HG03159 (cell line): ENCODE data around the gene KIAA0408.
"Not testable (repeated sequence)": the region's sequence is repeated elsewhere in the genome, so short reads cannot be mapped to it uniquely, and the experiment has no call there.

Experiments
- ATAC-seq: cut with Tn5 transposase; IDR thresholded peaks from one replicate; pipeline ENCODE4 v1.9.1; 2021; ENCODE audit warnings: mild to moderate bottlenecking, moderate library complexity; ENCODE audit not compliant: unreplicated experiment

KIAA0408 gene

DNA sequence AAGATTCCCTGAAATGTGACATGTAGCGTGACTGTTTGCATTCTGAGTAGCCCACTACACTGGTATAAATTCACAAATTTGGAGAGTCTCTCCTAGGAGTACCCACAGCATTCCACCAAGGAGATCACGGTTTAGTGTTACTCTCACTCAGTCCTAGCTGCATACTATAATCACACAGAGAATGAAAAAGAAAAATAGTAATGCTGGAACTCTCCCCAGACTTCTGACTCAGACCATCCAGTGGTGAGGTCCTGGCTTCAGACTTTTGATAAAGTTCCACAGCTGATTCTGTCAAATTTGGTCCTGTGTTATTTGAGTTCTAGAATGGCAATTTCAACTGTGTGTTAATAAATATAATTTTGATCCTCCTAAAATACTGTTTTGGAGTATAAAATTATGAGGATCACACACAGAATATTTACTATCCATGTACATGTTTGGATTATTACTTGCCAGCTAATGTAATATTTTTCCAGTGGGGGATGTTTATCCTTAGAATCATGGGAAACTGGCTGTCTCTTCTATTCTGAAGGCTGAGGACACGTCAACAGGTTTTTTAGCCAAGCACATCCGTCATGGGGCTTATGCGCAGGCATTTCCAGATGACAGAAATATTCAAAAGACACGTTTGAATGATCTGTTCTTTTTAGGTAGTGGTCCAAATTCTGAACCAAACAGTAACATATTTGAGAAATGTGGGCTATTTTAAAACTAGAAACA is 5.1 kb upstream of the KIAA0408 start:
- no peak for ATAC-seq

- ATAC-seq: no peak
Measured at GRCh38 chr6:127463056-127463455, 3.9 kb upstream of the KIAA0408 start.

DNA sequence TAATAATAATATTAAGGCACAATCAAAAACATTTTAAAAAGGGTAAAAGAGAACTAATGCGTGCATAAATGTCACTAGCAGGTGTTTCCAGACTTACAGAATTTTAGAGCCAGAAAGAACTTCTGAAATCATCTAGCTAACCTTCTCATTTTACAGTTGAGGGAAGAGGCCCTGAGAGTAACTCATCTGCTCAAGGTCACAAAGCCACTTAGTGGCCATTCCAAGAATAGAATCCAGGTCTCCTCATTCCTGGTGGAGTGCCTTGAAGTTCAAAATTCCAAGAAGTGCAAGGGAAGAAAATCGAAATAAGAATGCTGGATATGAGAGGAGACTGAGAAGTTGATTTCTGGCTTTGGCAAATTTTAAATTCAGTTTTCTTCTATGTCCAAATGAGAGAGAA is 3.2 kb upstream of the KIAA0408 start:
- ATAC-seq: no peak

DNA sequence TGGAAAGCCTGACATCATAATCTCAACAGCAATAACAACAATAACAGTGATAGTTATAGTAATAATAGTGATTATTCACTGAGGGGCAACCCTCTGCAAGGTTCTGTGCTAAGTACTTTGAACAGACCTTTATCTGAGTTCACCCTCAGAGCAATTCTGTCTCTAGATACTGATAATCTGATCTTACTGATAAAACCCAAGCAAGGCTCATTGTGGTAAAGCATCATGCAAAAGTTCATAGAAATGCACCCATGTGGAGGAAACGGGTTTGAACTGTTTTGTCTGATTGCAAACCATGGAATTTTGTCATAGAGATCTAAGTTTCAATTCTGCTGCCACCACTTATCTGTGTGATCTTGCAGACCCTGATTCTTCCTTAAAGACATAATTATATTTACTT is 1.3 kb upstream of the KIAA0408 start:
- ATAC-seq: no peak

GRCh38 chr6:127458817-127459216 is 372 bp downstream of the KIAA0408 start:
- no peak for ATAC-seq

DNA sequence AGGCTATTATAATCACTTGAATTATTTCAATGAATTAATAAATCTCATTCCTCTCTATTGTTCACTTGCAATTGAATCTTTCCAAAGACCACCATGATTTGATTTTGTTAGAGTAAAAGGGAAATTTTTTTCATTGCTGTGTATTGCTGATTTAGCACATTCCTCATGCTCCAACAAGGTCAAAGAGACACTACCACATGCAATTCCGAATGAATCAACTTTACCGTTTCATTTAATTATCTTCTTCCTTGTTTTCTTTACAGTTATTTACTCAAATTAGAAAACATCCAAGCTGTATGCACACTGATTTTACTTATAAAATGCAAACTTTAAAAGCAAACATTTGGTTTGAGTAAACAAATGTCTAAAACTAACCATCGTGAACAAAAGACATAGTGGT is 967 bp downstream of the KIAA0408 start:
- no peak for ATAC-seq

GRCh38 chr6:127457456-127458064 is 1.6 kb downstream of the KIAA0408 start:
- no peak for ATAC-seq

GRCh38 chr6:127456465-127456864 is 2.7 kb downstream of the KIAA0408 start:
- ATAC-seq: no peak

DNA sequence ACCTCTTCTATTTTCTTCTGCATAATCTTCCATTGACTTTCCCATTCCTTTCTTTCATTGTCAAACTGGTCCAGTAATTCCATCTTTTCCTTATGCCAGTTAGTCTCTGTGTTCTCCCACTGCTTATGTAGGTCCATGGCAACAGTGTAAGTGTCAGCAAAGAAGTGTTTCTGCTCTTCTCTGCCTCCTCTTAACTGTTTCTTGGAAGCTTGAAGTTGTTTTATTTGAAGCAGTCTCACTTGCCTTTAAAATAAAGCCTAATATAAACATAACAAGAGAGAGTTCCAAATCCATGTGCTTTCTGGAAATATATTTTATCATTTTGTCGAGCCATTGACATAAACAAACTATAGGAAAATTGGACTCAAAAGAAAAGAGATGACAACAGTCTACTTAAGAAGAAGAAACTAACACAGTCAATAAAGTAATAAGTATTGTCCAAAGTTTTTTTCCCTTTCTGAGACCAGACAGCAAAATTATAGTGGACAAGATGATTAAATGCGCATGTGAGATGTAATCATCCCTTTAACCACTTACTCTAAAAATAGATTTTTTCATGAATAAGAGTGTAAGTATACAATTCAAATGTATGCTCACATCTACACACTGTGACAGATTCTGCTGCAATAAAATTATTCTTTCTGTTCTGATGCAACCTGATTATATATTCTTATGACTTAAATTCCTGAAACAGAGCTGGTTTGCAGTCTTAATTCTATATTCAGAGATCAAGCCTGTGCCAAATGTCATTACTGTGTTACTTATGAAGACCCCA is 5.2 kb downstream of the KIAA0408 start:
- no peak for ATAC-seq

DNA sequence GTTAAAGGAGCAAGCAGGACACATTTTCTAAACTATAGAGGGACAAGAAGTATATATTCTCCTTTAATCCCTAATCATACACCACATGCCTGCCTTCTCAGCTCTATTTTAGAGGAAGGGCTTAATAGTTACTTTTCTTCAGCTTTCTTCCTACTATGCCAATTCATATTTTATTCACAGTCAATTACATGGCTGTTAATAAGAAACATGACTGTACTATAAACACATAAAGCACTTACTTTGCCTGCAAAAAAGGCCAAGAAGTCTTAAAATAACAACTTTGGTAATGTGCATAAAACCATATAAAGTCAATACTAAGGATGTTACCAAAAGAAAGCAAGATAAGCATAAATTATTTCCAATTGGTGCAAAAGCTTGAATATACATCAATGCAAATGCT is 6.4 kb downstream of the KIAA0408 start:
- no peak for ATAC-seq

- ATAC-seq: no peak
Measured at GRCh38 chr6:127451388-127451787, 7.8 kb downstream of the KIAA0408 start.

GRCh38 chr6:127447780-127448179 is 11.4 kb downstream of the KIAA0408 start:
- no peak for ATAC-seq

- no peak for ATAC-seq
Measured at GRCh38 chr6:127446356-127446755, 12.8 kb downstream of the KIAA0408 start.

- no peak for ATAC-seq
Measured at GRCh38 chr6:127441881-127442280, 17.3 kb downstream of the KIAA0408 start.

DNA sequence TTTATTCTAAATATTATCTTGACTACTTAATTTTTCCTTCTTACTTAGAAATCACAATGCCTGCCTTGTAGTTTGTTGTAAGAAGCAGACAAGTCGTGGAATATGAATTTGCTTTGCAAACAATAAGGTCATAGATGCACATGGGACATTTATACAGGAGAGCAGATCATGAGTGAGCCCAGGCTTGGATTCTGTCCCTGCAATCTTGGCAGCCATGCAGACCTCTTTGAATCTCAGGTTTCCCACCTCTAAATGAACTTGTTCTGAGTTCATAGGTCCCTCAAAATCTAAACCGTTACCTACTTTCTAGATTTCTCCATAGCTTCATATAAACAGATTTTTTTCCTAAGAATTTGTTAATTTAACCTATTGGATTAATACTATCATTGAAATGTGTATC is 19.5 kb downstream of the KIAA0408 start:
- ATAC-seq: no peak

GRCh38 chr6:127436578-127437110 is 22.5 kb downstream of the KIAA0408 start:
- no peak for ATAC-seq

- no peak for ATAC-seq
Measured at GRCh38 chr6:127435626-127436220, 23.5 kb downstream of the KIAA0408 start.

- no peak for ATAC-seq
Measured at GRCh38 chr6:127434651-127435050, 24.5 kb downstream of the KIAA0408 start.

- not testable (repeated sequence) for ATAC-seq
Measured at GRCh38 chr6:127428562-127428961, 30.6 kb downstream of the KIAA0408 start.

- no peak for ATAC-seq
Measured at GRCh38 chr6:127423921-127424320, 35.3 kb downstream of the KIAA0408 start.

DNA sequence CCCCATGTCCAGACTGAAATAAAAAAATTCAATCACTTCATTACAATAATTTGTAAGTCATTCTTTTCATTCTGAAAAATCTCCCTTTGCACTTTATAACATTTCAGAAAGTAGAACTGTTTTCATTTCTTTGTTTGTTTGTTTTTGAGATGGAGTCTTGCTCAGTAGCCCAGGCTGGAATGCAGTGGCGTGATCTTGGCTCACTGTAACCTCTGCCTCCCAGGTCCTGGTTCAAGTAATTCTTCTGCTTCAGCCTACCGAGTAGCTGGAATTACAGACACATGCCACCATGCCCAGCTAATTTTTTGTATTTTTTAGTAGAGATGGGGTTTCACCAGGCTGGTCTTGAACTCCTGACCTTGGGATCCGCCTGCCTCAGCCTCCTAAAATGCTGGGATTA is 38.0 kb downstream of the KIAA0408 start:
- ATAC-seq: not testable (repeated sequence)
